Activated T-cell treated with anti-CD3 and anti-CD28 coated beads for 4 hours (primary cell): ENCODE measurements around the gene OR4M1.
"Not testable (repeated sequence)": the region's sequence is repeated elsewhere in the genome, so short reads cannot be mapped to it uniquely, and the experiment has no call there.

ENCODE experiments used
- DNase-seq: peaks from one replicate; pipeline ENCODE4 v3.0.0-alpha.2; 2020

The OR4M1 gene, protein sequence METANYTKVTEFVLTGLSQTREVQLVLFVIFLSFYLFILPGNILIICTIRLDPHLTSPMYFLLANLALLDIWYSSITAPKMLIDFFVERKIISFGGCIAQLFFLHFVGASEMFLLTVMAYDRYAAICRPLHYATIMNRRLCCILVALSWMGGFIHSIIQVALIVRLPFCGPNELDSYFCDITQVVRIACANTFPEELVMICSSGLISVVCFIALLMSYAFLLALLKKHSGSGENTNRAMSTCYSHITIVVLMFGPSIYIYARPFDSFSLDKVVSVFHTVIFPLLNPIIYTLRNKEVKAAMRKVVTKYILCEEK

DNA sequence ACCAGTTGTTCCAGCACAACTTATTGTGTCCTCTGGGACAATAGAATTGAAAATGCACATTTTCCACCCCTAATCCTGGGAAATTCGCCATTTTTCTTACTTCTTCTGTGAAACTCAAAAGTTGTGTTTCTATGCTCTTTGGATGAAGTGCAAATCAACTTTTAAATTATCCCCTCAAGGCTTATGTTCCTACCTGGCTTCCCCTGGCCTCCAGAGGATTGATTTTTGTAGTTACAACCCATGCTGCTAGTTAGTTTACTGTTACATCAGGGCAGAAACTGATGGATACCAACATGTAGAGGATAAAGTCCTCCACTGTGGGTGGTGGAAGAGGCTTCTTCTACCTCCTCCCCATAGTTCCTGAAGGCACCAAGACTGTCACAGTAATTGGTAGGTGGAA, at the start of gene OR4M1:
OR4M1 (plus strand) TSS at position 301 of the 400 bp plus-strand sequence. CDS start 6,819 bp downstream, outside the sequence.
- DNase-seq, result not testable (repeated sequence)

- no peak for DNase-seq
Measured at GRCh38 chr14:19729359-19729758, 43.9 kb upstream of the OR4M1 start.

DNA sequence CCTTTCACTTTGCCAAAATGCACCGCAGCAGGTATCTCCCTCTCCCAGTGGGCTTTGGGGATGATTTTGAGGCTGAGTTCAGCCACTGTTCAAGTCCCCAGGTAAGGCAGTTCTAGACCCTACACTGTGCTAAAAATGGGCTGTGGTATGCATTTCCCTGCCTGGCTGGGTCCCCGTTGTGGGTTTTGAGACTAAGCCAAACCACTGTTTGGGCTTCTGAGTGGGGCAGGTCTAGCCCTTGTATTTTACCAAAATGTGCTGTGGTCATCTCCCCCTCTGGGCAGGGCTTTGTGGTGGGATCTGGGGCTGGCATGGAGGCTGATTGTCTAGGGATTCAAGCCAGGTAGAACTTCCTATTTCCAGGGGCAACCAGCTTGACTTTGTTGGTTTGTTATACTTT, 43.5 kb upstream of the OR4M1 start:
- DNase-seq, result no peak

DNA sequence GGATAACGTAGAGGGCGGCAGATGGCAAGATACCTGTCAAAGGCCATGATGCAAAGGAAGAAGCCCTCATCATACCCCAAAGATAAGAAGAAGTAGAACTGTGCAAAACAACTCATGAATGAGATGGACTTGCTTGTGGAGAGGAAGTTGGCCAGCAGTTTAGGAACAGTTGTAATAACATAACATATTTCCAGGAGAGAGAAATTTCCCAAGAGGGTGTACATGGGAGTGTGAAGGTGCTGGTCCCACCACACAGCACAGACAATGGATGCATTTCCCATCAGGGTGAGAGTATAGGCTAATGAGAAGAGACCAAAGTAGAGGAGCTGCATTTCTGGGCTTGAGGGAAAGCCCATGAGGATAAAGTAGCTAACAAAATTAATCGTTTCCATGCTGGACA, 39.4 kb upstream of the OR4M1 start:
- not testable (repeated sequence) for DNase-seq

GRCh38 chr14:19743256-19743655, 30.0 kb upstream of the OR4M1 start, which contains the start of gene OR4Q3:
Gene OR4Q3 (plus strand): TSS chr14:19743571.
- no peak for DNase-seq

GRCh38 chr14:19752316-19752715, 21.0 kb upstream of the OR4M1 start:
- DNase-seq, result not testable (repeated sequence)

DNA sequence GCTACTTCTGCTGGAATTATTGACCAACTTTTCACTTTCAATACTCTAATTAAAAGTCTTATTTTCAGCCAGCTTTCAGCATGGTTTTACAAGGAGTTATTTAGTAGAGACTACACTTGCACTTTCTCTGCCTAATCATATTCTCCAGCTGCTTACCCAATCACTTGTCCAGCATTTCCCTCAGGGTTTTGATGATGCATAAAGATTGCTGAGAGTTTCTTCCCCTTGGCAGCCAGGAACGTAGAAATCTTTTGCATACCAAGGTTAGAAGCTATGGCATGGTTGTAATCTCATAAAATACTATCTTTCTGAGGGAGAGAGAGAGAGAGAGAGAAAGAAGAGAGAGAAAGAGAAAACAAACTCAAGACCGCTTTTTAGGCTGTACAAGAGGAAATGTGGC, 19.1 kb upstream of the OR4M1 start:
- no peak for DNase-seq

GRCh38 chr14:19771491-19771890, 1.8 kb upstream of the OR4M1 start:
- not testable (repeated sequence) for DNase-seq

GRCh38 chr14:19771895-19772430, 1.3 kb upstream of the OR4M1 start:
- DNase-seq, result no peak

GRCh38 chr14:19772454-19772853, 850 bp upstream of the OR4M1 start:
- DNase-seq, result not testable (repeated sequence)

DNA sequence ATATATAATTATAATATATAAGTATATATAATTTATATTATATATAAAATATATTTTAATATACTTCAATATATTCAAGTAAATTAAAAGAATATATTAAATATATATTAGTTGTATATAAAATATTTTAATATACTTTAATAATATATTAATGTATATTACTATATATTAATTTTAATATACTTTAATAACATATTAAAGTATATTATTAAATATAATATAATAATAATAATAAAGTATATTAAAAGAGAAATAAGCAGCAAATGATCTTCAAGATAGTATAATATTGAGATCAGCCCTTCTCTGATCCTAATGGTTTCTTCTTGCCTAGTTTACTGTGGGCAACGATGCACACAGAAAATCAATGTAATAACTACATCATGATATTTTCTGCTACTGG, 2.3 kb downstream of the OR4M1 start:
- DNase-seq, result no peak

DNA sequence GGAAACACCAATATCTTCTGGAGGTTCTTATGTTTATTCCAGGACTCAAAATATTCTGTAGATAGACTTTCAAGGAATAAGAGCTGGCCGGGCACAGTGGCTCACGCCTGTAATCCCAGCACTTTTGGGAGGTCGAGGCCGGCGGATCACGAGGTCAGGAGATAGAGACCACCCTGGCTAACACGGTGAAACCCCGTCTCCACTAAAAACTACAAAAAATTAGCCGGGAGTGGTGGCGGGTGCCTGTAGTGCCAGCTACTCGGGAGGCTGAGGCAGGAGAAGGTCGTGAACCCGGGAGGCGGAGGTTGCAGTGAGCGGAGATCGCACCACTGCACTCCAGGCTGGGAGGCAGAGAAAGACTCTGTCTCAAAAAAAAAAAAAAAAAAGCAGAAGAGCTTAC, 12.5 kb downstream of the OR4M1 start:
- DNase-seq, result not testable (repeated sequence)

DNA sequence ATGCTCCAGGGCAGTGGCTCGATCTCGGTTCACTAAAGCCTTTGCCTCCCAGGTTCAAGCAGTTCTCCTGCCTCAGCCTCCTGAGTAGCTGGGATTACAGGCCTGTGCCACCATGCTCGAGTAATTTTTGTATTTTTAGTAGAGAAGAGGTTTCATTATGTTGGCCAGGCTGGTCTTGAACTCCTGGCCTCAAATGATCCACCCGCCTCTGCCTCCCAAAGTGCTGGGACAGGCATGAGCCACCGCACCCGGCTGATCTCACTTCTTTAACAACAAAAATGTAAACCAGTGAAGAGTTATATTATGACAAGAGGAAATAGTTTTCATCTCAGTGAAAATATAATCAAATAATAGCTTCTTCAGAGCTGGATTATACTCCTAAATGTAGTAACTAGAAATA, 14.0 kb downstream of the OR4M1 start:
- not testable (repeated sequence) for DNase-seq

- DNase-seq, result not testable (repeated sequence)
Measured at GRCh38 chr14:19788150-19788549, 14.8 kb downstream of the OR4M1 start.

DNA sequence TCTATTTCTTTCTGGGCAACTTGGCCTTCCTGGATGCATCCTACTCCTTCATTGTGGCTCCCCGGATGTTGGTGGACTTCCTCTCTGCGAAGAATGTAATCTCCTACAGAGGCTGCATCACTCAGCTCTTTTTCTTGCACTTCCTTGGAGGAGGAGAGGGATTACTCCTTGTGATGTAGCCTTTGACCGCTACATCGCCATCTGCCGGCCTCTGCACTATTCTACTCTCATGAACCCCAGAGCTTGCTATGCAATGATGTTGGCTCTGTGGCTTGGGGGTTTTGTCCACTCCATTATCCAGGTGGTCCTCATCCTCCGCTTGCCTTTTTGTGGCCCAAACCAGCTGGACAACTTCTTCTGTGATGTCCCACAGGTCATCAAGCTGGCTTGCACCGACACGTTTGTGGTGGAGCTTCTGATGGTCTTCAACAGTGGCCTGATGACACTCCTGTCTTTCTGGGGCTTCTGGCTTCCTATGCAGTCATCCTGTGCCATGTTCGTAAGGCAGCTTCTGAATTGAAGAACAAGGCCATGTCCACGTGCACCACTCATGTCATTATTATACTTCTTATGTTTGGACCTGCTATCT, 23.3 kb downstream of the OR4M1 start:
- not testable (repeated sequence) for DNase-seq

DNA sequence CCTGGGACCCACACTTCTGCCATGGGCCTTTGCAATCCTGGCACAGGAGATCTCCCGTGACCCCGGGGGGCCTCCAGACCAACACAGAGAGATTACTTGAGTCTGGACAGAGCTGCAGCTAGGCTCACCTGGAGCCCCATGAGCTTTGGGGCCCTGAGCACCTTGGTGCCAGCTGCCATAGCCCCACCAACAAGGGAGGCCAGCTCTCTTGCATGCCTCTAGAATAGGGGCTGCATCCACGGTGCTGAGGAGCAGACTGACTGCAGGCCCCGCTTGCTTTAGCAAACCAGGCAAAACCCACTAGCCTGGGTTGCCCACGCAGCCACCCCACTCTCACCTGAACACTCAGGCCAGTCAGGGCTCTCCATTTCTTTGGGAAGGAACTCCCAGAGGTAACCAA, 26.6 kb downstream of the OR4M1 start:
- DNase-seq, result no peak

DNA sequence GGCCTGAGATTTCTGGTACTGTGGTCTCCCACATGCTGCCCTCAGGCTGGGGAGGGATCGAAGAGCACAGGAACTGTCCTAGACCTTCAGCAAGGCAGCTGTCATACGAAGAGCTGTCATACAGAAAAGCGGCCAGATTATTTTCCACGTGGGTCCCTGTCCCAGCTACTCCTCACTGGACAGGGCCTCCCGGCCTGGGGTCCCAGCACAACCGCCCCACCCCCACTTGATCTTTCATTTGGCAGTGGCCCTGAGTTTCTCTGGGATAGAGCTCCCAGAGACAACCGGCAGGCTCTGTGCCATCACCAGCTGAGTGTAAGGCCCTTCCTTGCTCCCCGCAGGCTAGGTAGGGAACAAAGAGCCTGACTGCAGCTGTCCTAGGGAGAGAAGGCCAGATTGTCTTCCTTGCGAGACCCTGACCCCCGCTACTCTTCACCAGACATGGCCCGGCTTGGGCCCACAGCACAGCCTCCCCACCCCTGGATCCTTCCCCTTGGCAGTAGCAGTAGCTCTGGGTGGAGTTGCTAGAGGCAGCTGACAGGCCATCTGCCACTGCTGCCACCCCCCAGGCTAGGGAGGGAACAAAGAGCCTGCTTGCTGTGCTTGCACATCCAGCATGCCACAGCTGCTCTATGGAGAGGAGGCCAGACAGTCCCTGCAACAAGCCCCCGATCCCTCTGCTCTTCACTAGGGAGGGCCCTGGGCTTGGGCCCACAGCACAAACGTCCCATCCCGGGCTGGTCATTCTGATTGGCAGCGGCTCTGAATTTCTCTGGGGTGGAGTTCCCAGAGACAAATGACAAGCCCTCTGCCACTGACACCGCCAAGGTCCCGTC, 27.2 kb downstream of the OR4M1 start:
- DNase-seq, result no peak

DNA sequence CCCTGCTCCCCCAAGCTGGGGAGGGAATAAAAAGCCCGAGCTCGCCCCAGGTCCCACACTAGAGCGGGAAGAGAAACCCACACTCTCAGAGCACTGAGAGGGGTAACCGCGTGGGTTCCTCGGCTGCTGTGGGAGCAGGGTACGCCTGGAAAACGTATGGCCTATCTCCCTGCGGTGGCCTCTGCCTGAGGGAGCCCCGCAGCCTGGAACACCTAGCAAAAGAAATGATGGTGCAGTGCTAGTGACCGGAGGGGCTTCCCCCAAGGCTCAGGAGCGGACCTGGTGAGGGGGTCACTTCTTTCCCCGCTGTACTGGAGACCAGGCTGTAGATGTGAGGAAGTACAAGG, 27.8 kb downstream of the OR4M1 start:
- no peak for DNase-seq

DNA sequence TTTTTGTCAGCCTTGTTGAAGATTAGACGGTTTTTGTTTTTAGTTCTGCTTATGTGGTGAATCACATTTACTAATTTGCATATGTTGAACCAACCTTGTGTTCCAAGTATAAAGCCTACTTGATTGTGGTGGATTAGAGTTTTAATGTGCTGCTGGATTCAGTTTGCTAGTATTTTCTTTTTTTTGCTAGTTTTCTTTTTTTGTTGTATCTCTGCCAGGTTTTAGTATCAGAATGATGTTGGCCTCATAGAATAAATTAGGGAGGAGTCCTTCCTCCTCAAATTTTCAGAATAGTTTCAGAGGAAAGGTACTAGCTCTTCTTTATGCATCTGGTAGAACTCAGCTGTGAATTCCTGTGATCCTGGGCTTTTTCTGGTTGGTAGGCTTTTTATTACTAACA, 30.2 kb downstream of the OR4M1 start, which contains the start of gene OR4N2:
OR4N2 (plus strand) TSS at position 301 of the 400 bp plus-strand sequence. CDS start 23,679 bp downstream, outside the sequence.
- DNase-seq, result not testable (repeated sequence)

GRCh38 chr14:19813171-19813920, 40.0 kb downstream of the OR4M1 start:
- DNase-seq, result not testable (repeated sequence)

DNA sequence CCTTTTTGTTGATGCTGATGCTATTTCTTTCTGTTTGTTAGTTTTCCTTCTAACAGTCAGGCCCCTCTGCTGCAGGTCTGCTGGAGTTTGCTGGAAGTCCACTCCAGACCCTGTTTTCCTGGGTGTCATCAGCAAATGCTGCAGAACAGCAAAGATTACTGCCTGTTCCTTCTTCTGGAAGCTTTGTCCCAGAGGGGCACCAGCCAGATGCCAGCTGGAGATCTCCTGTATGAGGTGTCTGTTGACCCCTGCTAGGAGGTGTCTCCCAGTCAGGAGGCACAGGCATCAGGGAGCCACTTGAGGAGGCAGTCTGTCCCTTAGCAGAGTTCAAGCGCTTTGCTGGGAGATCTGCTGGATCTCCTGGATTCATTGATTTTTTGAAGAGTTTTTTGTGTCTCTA, 46.6 kb downstream of the OR4M1 start:
- not testable (repeated sequence) for DNase-seq

GRCh38 chr14:19821016-19821415, 47.7 kb downstream of the OR4M1 start:
- DNase-seq, result not testable (repeated sequence)
